ENCODE data around the gene CLEC16A. TPM values are rescaled to one million over a fixed set of nuclear protein-coding genes. Genes with fewer than 3 reads are reported as not detected.

CLEC16A gene
- total and polyA plus RNA-seq, 2 experiments from 2014 or later, result 9.9 to 24.1 TPM

- Histone ChIP-seq H3K27me3 (ENCODE audit: insufficient read depth) (no peaks in the 10 kb centered on the region), H3K27ac (ENCODE audit: low read depth) (no peak overlapping the region), H3K4me3 (no peak overlapping the region), H4K20me1 (replicated peaks; ENCODE audit: insufficient read depth) (no peaks in the 10 kb centered on the region), H3F3A (replicated peaks; ENCODE audit: low read depth) (no peaks in the 10 kb centered on the region), H3K4me2 (no peak overlapping the region), H2AFZ (no peak overlapping the region), H3K79me2 (replicated peaks; ENCODE audit: insufficient read depth) (no peaks in the 10 kb centered on the region), H3K4me1 (ENCODE audit: insufficient read depth) (no peaks in the 10 kb centered on the region), H3K9me2 (ENCODE audit: insufficient read depth) (no peaks in the 10 kb centered on the region), H3K36me3 (ENCODE audit: insufficient read depth) (peaks cover 3% of the 10 kb centered on the region; the same call in 1 of the 2 replicates)
- no peaks in the 10 kb centered on the region for H3K9me3 Mint-ChIP-seq
- peaks cover 7% of the 10 kb centered on the region for H3K27me3 Mint-ChIP-seq (ENCODE audit: insufficient read depth, low read depth, poor library complexity)
- H3K4me1 Mint-ChIP-seq, result peaks cover 8% of the 10 kb centered on the region; the same call in 2 of the 3 replicates
- DNase-seq (ENCODE audit: low spot score) (no peak), ATAC-seq (no peak)
- no peak overlapping the region for H3K4me3 Mint-ChIP-seq
- no peak for TF ChIP-seq EZH2phosphoT487 (IDR thresholded peaks at IDR 0.05; ENCODE audit: unreplicated experiment)
- no peak for TF ChIP-seq JUNB (IDR thresholded peaks at IDR 0.05; ENCODE audit: unreplicated experiment)
- no peak for TF ChIP-seq POLR2AphosphoS5 (IDR thresholded peaks at IDR 0.05; ENCODE audit: low read depth)
- TF ChIP-seq NANOG (IDR thresholded peaks at IDR 0.05; ENCODE audit: borderline replicate concordance), result no peak
- TF ChIP-seq CREB1 (CRISPR knock-in tag; IDR thresholded peaks at IDR 0.05; ENCODE audit: low read depth), result no peak
- no peak for TF ChIP-seq ZNF331 (CRISPR knock-in tag; IDR thresholded peaks at IDR 0.05; ENCODE audit: low read depth)
- no peak for TF ChIP-seq ETS1 (IDR thresholded peaks at IDR 0.05)
- TF ChIP-seq CTCF (conservative IDR thresholded peaks at IDR 0.05; ENCODE audit: low read depth in 2 of 2), result no peak
- TF ChIP-seq EZH2 (IDR thresholded peaks at IDR 0.05; ENCODE audit: low read depth, unreplicated experiment), result no peak
- TF ChIP-seq ZNF114 (CRISPR knock-in tag; IDR thresholded peaks at IDR 0.05), result no peak
- TF ChIP-seq REST (IDR thresholded peaks at IDR 0.05; ENCODE audit: unreplicated experiment), result no peak
- TF ChIP-seq ZNF462 (CRISPR knock-in tag; IDR thresholded peaks at IDR 0.05), result no peak
- TF ChIP-seq STAT1 (IDR thresholded peaks at IDR 0.05; ENCODE audit: unreplicated experiment), result no peak
- H3K36me3 Mint-ChIP-seq (ENCODE audit: low read depth), result no peaks in the 10 kb centered on the region; the same call in 2 of the 3 replicates
- 0 out of 2 replicates have a peak overlapping the region, but pooled peaks have one; percentile 12 for H3K27ac Mint-ChIP-seq
Observed at GRCh38 chr16:10968498-10968897, 24.1 kb downstream of the CLEC16A start.

Data from GM23338 (cell line).